DOHH2 (cell line): ENCODE measurements around the gene C1orf174.

Experiments
- H3F3A ChIP-seq: fragments of 200-600 bp; sonication (generic), shearing (Covaris generic); 2 replicates; pipeline ENCODE4 v1.6.0; 2016; ENCODE audit warnings: antibody characterized with exemption, mild to moderate bottlenecking; ENCODE audit not compliant: control insufficient read depth, insufficient read depth
- H3K27ac ChIP-seq: fragments of 200-600 bp; sonication (generic); 2 replicates; pipeline ENCODE4 v1.5.1; 2014; ENCODE audit warnings: low read depth, mild to moderate bottlenecking, low read length, moderate library complexity
- H3K27me3 ChIP-seq: fragments of 200-600 bp; sonication (generic); 2 replicates; pipeline ENCODE4 v1.6.1; 2014; ENCODE audit warnings: mild to moderate bottlenecking, low read length, mixed read lengths; ENCODE audit not compliant: control insufficient read depth
- H3K36me3 ChIP-seq: fragments of 200-600 bp; sonication (generic); 2 replicates; pipeline ENCODE4 v1.6.1; 2014; ENCODE audit warnings: mild to moderate bottlenecking, low read length, moderate library complexity, mixed read lengths; ENCODE audit not compliant: control insufficient read depth
- H3K4me1 ChIP-seq: fragments of 200-600 bp; sonication (generic); 2 replicates; pipeline ENCODE4 v1.6.1; 2014; ENCODE audit warnings: mild to moderate bottlenecking, low read length, mixed read lengths; ENCODE audit not compliant: control insufficient read depth
- H3K4me2 ChIP-seq: fragments of 200-600 bp; sonication (generic); 2 replicates; pipeline ENCODE4 v1.6.0; 2014; ENCODE audit warnings: mild to moderate bottlenecking, low read length, moderate library complexity
- H3K4me3 ChIP-seq: fragments of 200-600 bp; sonication (generic); 2 replicates; pipeline ENCODE4 v1.5.1; 2014; ENCODE audit warnings: mild to moderate bottlenecking, low read length, mixed read lengths
- H3K79me2 ChIP-seq: fragments of 200-600 bp; sonication (generic); 2 replicates; pipeline ENCODE4 v1.6.1; 2014; ENCODE audit warnings: mild to moderate bottlenecking, low read length, mixed read lengths; ENCODE audit not compliant: control insufficient read depth
- H3K9me2 ChIP-seq: fragments of 200-600 bp; sonication (generic); replicated peaks from 2 replicates; pipeline ENCODE4 v1.6.1; 2014; ENCODE audit warnings: mild to moderate bottlenecking, low read length, mixed read lengths; ENCODE audit not compliant: control insufficient read depth
- H3K9me3 ChIP-seq: fragments of 200-600 bp; sonication (generic); 2 replicates; pipeline ENCODE4 v1.6.1; 2014; ENCODE audit warnings: antibody characterized with exemption, low read length, mixed read lengths; ENCODE audit not compliant: control insufficient read depth, insufficient read depth
- H4K20me1 ChIP-seq: fragments of 200-600 bp; sonication (generic); 2 replicates; pipeline ENCODE4 v1.6.0; 2014; ENCODE audit warnings: low read depth, mild to moderate bottlenecking, antibody characterized with exemption, low read length, moderate library complexity; ENCODE audit not compliant: control insufficient read depth, insufficient read depth
- EZH2phosphoT487 ChIP-seq: fragments of 200-600 bp; sonication (generic); IDR thresholded peaks from 2 replicates; pipeline ENCODE4 v1.6.1; 2017; ENCODE audit warnings: borderline replicate concordance, mild to moderate bottlenecking, antibody characterized with exemption, low read length, moderate library complexity, mixed read lengths
- TF ChIP-seq, protein P1 (sequence below): fragments of 200-600 bp; sonication (generic); IDR thresholded peaks from one replicate; pipeline ENCODE4 v1.5.1; 2014; ENCODE audit warnings: antibody characterized with exemption, mild to moderate bottlenecking, low read depth, low read length; ENCODE audit not compliant: poor library complexity, severe bottlenecking

The C1orf174 gene

DNA sequence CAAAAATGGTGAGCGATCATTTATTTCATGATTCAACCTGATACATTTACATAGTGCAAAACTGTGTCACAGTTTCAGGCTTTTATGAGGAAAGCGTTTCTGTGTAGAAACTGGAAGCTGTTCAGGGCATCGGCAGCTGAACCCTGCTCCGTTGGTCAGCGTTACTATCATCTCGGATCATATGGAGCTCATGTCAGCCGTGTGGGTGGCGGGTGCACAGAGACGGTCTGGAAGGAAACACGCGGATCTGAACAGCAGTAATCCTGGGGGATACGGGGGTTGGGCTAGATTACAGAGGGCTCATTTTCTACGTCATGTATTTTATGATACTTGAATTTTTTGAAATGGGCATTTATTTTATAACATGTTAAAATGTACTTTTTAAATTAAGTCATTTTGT, 15.1 kb downstream of the C1orf174 start:
- Histone ChIP-seq H3K4me3 (no peak overlapping the region), H3K36me3 (peaks cover 31% of the 10 kb centered on the region), H3K27me3 (no peaks in the 10 kb centered on the region), H4K20me1 (no peaks in the 10 kb centered on the region), H3K9me2 (no peaks in the 10 kb centered on the region), H3K79me2 (no peaks in the 10 kb centered on the region), H3K27ac (no peak overlapping the region), H3K9me3 (no peaks in the 10 kb centered on the region), H3K4me1 (no peaks in the 10 kb centered on the region), H3K4me2 (no peak overlapping the region), H3F3A (no peaks in the 10 kb centered on the region)
- TF ChIP-seq, protein P1, sequence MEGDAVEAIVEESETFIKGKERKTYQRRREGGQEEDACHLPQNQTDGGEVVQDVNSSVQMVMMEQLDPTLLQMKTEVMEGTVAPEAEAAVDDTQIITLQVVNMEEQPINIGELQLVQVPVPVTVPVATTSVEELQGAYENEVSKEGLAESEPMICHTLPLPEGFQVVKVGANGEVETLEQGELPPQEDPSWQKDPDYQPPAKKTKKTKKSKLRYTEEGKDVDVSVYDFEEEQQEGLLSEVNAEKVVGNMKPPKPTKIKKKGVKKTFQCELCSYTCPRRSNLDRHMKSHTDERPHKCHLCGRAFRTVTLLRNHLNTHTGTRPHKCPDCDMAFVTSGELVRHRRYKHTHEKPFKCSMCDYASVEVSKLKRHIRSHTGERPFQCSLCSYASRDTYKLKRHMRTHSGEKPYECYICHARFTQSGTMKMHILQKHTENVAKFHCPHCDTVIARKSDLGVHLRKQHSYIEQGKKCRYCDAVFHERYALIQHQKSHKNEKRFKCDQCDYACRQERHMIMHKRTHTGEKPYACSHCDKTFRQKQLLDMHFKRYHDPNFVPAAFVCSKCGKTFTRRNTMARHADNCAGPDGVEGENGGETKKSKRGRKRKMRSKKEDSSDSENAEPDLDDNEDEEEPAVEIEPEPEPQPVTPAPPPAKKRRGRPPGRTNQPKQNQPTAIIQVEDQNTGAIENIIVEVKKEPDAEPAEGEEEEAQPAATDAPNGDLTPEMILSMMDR: no peak
- no peak for TF ChIP-seq EZH2phosphoT487

DNA sequence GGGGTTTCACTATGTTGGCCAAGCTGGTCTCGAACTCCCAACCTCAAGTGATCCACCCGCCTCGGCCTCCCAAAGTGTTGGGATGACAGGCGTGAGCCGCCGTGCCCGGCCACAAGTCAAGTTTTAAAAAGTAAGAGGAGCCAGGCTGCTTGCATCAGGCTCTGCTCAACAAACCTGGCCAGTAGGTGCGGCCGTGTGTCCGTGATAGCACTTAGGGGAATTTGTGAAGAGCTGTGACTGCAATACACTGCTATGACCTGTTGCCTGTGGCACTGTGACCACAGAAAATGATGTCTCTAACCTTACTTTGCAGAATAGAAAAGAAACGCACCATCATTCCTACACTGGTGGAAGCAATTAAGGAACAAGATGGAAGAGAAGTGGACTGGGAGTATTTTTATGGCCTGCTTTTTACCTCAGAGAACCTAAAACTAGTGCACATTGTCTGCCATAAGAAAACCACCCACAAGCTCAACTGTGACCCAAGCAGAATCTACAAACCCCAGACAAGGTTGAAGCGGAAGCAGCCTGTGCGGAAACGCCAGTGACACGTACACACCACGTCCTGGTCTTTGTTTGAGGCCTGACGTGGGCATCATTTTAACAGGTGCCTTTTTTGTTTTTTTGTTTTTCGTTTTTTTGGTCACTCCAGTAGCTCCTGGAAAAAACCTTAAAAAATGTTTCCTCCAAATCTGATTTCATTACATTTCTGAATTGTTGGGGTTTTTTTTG, 16.7 kb downstream of the C1orf174 start:
- TF ChIP-seq EZH2phosphoT487: no peak
- TF ChIP-seq, protein P1: no peak
- Histone ChIP-seq H3F3A (no peaks in the 10 kb centered on the region), H3K36me3 (peaks cover 26% of the 10 kb centered on the region)

DNA sequence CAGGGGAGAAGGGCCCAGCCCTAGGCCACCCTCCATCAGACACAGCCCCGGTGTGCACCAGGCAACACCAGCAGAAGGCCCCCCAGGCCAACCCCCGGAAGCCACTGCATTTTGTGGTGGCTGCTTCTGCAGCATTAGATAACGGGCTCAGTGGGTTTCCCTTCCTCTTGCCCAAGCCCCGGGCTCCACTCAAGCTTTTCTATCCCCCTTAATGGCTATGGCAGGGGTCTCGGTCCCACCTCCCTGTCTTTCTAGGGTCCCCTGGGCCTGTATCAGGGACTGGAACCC, 18.9 kb downstream of the C1orf174 start:
- Histone ChIP-seq H4K20me1 (no peaks in the 10 kb centered on the region), H3K27ac (no peak overlapping the region), H3K4me2 (no peak overlapping the region), H3K4me1 (no peaks in the 10 kb centered on the region), H3K36me3 (peaks cover 12% of the 10 kb centered on the region), H3K9me2 (no peaks in the 10 kb centered on the region), H3K9me3 (no peaks in the 10 kb centered on the region), H3K4me3 (no peak overlapping the region), H3K27me3 (no peaks in the 10 kb centered on the region), H3K79me2 (no peaks in the 10 kb centered on the region), H3F3A (no peaks in the 10 kb centered on the region)
- TF ChIP-seq, protein P1: no peak
- TF ChIP-seq EZH2phosphoT487: no peak

More for the DNA sequence above, 16.7 kb downstream of the C1orf174 start:
- no peaks in the 10 kb centered on the region for H3K9me3 ChIP-seq
- no peak overlapping the region for H3K4me2 ChIP-seq
- H3K4me3 ChIP-seq: no peak overlapping the region
- H3K79me2 ChIP-seq: no peaks in the 10 kb centered on the region
- H3K27ac ChIP-seq: no peak overlapping the region
- no peaks in the 10 kb centered on the region for H3K27me3 ChIP-seq
- H3K9me2 ChIP-seq: no peaks in the 10 kb centered on the region
- no peaks in the 10 kb centered on the region for H4K20me1 ChIP-seq
- no peaks in the 10 kb centered on the region for H3K4me1 ChIP-seq
